Ovary (tissue), 3 donors: Measurements from ENCODE around the gene HTR3D.

Source experiments
- EP300 ChIP-seq: sonication (generic); formaldehyde crosslinking; IDR thresholded peaks from one replicate; pipeline ENCODE4 v1.6.1; 2017; ENCODE audit warnings: antibody characterized with exemption
- POLR2A ChIP-seq: fragments of 450-650 bp; IDR thresholded peaks from one replicate; pipeline ENCODE4 v1.6.1; 2017; ENCODE audit warnings: antibody characterized with exemption, mild to moderate bottlenecking, moderate library complexity
- TF ChIP-seq, protein P1 (sequence below), 3 donors: fragments of 450-650 bp in 2 of 3; fragments of 200-600 bp in 1 of 3; IDR thresholded peaks; one replicate each; pipeline versions ENCODE4 v1.5.1 to v1.8.0; 2016 to 2022; ENCODE audit warnings: antibody characterized with exemption in 3 of 3, mild to moderate bottlenecking in 1 of 3
- donor health status: DM: no; HTN: no; CAD: no.

DNA sequence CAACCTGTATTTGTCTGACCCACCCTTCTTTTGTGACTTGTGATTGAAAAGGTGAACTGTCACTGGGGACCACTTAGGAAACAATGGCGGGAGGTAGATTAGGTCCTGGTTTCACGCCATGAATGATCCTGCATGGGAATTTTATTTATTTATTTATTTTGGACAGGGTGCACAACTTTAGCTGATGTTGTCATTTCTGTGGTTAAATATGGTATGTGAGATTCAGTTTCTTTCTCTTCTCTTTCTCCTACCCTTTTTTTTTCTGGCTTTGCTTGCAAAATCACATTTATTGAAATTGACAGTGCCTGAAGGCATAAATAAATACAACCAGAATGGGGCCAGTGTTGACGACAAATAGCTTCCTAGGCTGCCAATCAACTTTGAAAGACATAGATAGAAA lies 47.3 kb downstream of the HTR3D start:
- no peak for TF ChIP-seq POLR2A
- TF ChIP-seq, protein P1, sequence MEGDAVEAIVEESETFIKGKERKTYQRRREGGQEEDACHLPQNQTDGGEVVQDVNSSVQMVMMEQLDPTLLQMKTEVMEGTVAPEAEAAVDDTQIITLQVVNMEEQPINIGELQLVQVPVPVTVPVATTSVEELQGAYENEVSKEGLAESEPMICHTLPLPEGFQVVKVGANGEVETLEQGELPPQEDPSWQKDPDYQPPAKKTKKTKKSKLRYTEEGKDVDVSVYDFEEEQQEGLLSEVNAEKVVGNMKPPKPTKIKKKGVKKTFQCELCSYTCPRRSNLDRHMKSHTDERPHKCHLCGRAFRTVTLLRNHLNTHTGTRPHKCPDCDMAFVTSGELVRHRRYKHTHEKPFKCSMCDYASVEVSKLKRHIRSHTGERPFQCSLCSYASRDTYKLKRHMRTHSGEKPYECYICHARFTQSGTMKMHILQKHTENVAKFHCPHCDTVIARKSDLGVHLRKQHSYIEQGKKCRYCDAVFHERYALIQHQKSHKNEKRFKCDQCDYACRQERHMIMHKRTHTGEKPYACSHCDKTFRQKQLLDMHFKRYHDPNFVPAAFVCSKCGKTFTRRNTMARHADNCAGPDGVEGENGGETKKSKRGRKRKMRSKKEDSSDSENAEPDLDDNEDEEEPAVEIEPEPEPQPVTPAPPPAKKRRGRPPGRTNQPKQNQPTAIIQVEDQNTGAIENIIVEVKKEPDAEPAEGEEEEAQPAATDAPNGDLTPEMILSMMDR (IDR thresholded peaks at IDR 0.05), result no peak
- TF ChIP-seq EP300, result no peak
